Activated T-cell treated with anti-CD3 and anti-CD28 coated beads, Interleukin-2, amount 50 U/mL, for 24 hours (primary cell): Measurements from ENCODE around the gene IL6.
"Not testable (repeated sequence)": the region's sequence is repeated elsewhere in the genome, so short reads cannot be mapped to it uniquely, and the experiment has no call there.

Source experiments
- DNase-seq: peaks from one replicate; pipeline ENCODE4 v3.0.0-alpha.2; 2020
- H3K27ac Mint-ChIP-seq: 2 replicates; pipeline ENCODE4 v1.8.0; 2020; ENCODE audit warnings: mild to moderate bottlenecking, mixed read lengths
- H3K27me3 Mint-ChIP-seq: 2 replicates; pipeline ENCODE4 v1.8.0; 2020; ENCODE audit warnings: mixed read lengths
- H3K36me3 Mint-ChIP-seq: 2 replicates; pipeline ENCODE4 v1.8.0; 2020; ENCODE audit warnings: low read depth, mixed read lengths
- H3K4me1 Mint-ChIP-seq: 2 replicates; pipeline ENCODE4 v1.8.0; 2020; ENCODE audit warnings: low read depth, mixed read lengths
- H3K4me3 Mint-ChIP-seq: 2 replicates; pipeline ENCODE4 v1.8.0; 2020; ENCODE audit warnings: mild to moderate bottlenecking, moderate library complexity, mixed read lengths
- H3K9me3 Mint-ChIP-seq: 2 replicates; pipeline ENCODE4 v1.8.0; 2020; ENCODE audit warnings: mixed read lengths

The IL6 gene

DNA sequence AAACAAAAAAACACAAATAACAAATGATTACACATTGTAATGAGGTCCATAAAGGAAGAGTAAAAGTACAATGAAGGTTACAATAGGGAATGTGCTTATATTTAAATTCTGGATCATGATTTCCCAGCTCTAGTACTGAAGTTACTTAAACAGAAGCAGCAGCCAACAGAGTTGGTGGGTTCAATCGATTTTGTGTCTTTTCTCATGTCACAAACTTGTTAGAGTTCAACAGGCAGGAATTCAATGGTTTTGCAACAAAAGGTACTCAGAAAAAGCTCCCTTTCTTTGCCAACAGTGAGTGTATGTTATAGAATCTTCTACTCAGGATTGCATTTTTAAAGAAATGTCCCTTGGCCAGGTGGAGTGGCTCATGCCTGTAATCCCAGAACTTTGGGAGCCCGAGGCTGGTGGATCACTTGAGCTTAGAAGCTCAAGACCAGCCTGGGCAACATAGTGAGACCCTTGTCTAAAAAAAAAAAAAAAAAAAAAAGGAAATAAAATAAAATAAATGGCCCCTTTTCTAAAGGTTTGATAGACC, 29.6 kb upstream of the IL6 start:
- peak overlapping the region; percentile 82 for H3K27ac Mint-ChIP-seq
- H3K4me1 Mint-ChIP-seq: peaks cover 66% of the 10 kb centered on the region
- no peaks in the 10 kb centered on the region for H3K27me3 Mint-ChIP-seq
- H3K36me3 Mint-ChIP-seq: no peaks in the 10 kb centered on the region
- H3K4me3 Mint-ChIP-seq: no peak overlapping the region
- DNase-seq: no peak
- H3K9me3 Mint-ChIP-seq: no peaks in the 10 kb centered on the region

DNA sequence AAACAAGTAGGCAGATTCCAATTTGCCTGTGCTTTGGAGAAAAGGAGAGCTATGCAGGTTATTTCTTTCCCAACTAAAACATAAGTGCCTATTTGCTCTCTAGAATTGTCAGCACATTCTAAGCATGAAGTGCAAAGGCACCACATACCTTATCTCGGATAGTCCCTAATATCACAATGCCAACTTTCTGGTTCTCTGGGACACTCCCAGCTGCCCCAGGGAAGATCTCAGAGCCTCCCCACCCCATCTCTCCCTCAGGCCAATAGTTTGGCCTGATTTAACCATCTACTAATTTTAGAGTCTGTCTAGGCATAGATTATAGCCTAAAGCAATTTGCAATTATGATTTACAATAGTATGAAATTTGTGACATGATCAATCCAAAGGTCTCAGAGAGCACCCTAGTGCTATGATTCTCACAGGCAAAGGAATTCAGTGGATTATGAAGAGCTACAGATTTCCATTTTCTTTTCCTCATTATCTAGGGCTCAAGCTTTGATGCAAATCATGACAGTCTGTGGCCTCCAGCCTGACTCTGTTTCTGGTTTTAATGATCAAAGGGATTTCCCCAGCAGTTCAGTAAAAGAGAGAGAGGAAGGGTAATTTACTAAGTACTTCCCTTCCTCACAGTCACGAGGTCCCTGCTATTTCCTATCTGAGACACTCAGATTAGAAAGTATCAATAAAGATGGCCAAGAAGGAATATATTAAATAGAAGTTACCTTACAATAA, 29.0 kb upstream of the IL6 start:
- Mint-ChIP-seq H3K27me3 (no peaks in the 10 kb centered on the region), H3K27ac (peak overlapping the region; percentile 82), H3K4me1 (peaks cover 66% of the 10 kb centered on the region), H3K9me3 (no peaks in the 10 kb centered on the region), H3K4me3 (no peak overlapping the region), H3K36me3 (no peaks in the 10 kb centered on the region)
- no peak for DNase-seq

DNA sequence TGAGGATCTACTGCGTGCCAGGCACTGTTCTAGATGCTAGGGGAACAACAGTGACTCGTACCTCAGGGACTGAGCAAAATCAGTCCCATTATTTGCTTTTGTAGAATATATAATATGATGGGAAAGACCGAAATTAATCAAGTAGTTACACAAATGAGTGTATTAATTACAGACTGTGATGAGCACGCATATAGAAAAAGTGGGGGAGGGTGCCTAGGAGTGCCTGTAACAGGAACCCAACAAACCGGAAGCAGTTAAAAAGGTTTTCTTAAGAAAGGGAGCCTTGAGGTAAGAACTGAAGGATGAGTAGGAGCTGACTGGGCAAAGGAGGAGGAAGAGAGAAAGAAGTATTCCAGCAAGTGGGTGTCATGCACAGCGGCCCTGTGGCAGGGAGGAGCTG, 28.2 kb upstream of the IL6 start:
- Mint-ChIP-seq H3K36me3 (no peaks in the 10 kb centered on the region), H3K4me1 (peaks cover 64% of the 10 kb centered on the region), H3K27me3 (no peaks in the 10 kb centered on the region), H3K27ac (peak overlapping the region; percentile 82), H3K9me3 (no peaks in the 10 kb centered on the region), H3K4me3 (no peak overlapping the region)
- no peak for DNase-seq

DNA sequence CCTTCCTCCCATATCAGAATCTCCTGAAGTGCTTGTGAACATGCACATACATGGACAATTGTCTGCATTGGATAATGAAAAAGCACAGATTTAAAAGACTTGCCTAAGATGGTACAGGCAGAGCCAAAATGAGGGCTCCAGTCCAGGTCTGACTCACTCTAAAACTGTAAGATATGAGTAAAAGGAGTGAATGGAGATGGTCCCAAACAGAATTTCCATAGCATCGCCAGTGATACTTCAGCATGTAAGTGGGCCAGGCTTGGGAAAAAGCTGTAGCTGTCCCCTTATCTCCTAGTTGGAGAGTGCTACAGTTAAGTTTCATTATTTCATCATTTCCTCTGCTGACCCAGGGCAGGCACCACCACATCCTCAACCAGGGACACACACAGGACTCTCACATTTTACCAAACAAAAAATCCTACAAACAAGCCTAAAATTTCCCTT, 26.4 kb upstream of the IL6 start:
- Mint-ChIP-seq H3K4me3 (no peak overlapping the region), H3K9me3 (no peaks in the 10 kb centered on the region), H3K36me3 (no peaks in the 10 kb centered on the region), H3K27me3 (no peaks in the 10 kb centered on the region), H3K4me1 (peaks cover 47% of the 10 kb centered on the region), H3K27ac (peak overlapping the region; percentile 27)
- DNase-seq: no peak

DNA sequence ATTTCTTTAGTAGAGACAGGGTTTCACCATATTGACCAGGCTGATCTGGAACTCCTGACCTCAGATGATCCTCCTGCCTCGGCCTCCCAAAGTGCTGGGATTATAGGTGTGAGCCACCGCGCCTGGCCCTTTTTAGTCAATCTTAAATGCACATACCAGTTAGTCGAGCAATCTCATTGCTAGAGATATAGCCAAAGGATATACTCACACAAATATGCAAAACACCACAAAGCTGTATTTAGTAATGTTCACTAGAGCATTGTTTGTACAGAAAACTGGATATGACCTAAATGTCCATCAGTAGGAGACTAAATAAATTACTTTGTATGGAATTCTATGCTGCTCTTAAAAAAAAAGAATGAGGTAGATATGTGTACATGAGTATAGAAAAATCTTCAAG, 24.5 kb upstream of the IL6 start:
- Mint-ChIP-seq H3K4me3 (no peak overlapping the region), H3K9me3 (no peaks in the 10 kb centered on the region)
- DNase-seq: no peak

DNA sequence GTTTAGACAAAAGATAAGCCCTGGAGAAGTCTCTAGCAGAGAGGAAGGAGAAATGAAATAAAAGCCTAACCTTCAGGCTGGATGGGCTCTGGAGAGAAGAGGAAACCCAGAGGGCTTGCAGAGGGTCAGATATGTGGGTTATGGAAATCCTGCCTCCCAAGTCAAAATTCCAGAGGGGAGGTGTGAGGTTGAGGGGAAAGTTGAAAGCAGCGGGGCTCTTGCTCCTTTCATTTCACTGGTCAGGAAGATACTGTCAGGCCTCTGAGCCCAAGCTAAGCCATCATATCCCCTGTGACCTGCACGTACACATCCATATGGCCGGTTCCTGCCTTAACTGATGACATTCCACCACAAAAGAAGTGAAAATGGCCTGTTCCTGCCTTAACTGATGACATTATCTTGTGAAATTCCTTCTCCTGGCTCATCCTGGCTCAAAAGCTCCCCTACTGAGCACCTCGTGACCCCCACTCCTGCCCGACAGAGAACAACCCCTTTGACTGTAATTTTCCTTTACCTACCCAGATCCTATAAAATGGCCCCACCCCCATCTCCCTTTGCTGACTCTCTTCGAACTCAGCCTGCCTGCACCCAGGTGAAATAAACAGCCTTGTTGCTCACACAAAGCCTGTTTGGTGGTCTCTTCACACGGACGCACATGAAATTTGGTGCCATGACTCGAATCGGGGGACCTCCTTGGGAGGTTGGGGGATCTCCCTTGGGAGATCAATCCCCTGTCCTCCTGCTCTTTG, 23.7 kb upstream of the IL6 start:
- DNase-seq, H3K36me3 Mint-ChIP-seq, H3K27ac Mint-ChIP-seq, H3K9me3 Mint-ChIP-seq, H3K27me3 Mint-ChIP-seq, H3K4me3 Mint-ChIP-seq: not testable (repeated sequence)
- H3K4me1 Mint-ChIP-seq: peaks cover 21% of the 10 kb centered on the region

More for the DNA sequence above, 24.5 kb upstream of the IL6 start:
- H3K27ac Mint-ChIP-seq: no peak overlapping the region
- no peaks in the 10 kb centered on the region for H3K27me3 Mint-ChIP-seq
- H3K36me3 Mint-ChIP-seq: no peaks in the 10 kb centered on the region
- peaks cover 28% of the 10 kb centered on the region for H3K4me1 Mint-ChIP-seq

DNA sequence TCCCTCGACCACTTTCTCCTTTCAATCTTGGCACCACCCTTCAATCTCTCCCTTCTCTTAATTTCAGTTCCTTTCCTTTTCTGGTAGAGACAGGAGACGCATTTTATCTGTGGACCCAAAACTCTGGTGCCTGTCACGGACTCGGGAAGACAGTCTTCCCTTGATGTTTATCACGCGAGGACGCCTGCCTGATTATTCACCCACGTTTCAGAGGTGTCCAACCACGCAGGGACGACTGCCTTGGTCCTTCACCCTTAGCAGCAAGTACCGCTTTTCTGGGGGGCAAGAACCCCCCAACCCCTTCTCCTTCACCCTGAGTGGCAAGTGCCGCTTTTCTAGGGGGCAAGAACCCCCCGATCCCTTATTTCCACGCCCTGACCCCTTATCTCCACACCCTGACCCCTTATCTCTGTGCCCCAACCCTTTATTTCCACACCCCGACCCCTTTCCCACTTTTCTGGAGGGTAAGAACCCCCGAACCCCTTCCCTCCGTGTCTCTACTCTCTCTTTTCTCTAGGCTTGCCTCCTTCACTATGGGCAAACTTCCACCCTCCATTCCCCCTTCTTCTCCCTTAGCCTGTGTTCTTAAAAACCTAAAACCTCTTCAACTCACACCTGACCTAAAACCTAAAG, 22.9 kb upstream of the IL6 start:
- not testable (repeated sequence) for H3K27ac Mint-ChIP-seq, H3K27me3 Mint-ChIP-seq, DNase-seq, H3K36me3 Mint-ChIP-seq, H3K4me3 Mint-ChIP-seq, H3K9me3 Mint-ChIP-seq
- peaks cover 13% of the 10 kb centered on the region for H3K4me1 Mint-ChIP-seq

DNA sequence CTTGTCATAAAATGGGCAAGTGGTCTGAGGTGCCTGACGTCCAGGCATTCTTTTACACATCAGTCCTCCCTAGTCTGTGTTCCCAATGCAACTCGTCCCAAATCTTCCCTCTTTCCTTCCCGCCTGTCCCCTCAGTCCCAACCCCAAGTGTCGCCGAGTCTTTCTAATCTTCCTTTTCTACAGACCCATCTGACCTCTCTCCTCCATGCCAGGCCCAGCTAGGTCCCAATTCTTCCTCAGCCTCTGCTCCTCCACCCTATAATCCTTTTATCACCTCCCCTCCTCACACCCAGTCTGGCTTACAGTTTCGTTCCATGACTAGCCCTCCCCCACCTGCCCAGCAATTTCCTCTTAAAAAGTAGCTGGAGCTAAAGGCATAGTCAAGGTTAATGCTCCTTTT, 22.3 kb upstream of the IL6 start:
- H3K27ac Mint-ChIP-seq, H3K4me3 Mint-ChIP-seq: not testable (repeated sequence)
- H3K4me1 Mint-ChIP-seq: peaks cover 11% of the 10 kb centered on the region

DNA sequence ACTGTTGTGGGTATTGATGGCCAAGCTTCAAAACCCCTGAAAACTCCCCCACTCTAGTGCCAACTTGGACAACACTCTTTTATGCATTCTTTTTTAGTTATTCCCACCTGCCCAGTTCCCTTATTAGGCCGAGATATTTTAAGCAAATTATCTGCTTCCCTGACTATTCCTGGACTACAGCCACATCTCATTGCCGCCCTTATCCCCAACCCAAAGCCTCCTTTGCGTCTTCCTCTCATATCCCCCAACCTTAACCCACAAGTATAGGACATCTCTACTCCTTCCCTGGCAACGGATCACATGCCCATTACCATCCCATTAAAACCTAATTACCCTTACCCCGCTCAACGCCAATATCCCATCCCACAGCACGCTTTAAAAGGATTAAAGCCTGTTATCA, 21.1 kb upstream of the IL6 start:
- not testable (repeated sequence) for H3K27me3 Mint-ChIP-seq, H3K36me3 Mint-ChIP-seq, H3K4me1 Mint-ChIP-seq, DNase-seq, H3K27ac Mint-ChIP-seq, H3K4me3 Mint-ChIP-seq, H3K9me3 Mint-ChIP-seq

More for the DNA sequence above, 22.3 kb upstream of the IL6 start:
- H3K27me3 Mint-ChIP-seq, H3K9me3 Mint-ChIP-seq, H3K36me3 Mint-ChIP-seq, DNase-seq: not testable (repeated sequence)

DNA sequence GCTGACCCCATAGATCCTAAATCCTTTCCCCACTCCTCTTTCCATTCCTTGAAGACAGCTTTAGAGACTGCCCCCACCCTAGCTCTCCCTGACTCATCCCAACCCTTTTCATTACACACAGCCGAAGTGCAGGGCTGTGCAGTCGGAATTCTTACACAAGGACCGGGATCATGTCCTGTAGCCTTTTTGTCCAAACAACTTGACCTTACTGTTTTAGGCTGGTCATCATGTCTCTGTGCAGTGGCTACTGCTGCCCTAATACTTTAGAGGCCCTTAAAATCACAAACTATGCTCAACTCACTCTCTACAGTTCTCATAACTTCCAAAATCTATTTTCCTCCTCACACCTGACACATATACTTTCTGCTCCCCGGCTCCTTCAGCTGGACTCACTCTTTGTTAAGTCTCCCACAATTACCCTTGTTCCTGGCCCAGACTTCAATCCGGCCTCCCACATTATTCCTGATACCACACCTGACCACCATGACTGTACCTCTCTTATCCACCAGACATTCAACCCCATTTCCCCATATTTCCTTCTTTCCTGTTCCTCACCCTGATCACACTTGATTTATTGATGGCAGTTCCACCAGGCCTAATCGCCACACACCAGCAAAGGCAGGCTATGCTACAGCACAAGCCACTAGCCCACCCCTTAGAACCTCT, 19.8 kb upstream of the IL6 start:
- not testable (repeated sequence) for H3K4me3 Mint-ChIP-seq, H3K9me3 Mint-ChIP-seq, H3K27me3 Mint-ChIP-seq, H3K4me1 Mint-ChIP-seq, H3K27ac Mint-ChIP-seq, DNase-seq, H3K36me3 Mint-ChIP-seq

DNA sequence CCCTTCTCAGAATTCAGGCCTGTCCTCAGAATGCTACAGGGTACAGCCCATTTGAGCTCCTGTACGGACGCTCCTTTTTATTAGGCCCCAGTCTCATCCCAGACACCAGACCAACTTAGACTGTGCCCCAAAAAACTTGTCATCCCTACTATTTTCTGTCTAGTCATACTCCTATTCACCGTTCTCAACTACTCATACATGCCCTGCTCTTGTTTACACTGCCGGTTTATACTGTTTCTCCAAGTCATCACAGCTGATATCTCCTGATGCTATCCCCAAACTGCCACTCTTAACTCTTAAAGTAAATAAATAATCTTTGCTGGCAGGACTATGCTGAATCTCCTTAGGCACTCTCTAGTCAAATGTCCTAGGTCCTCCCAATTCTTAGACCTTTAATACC, 18.8 kb upstream of the IL6 start:
- H3K4me3 Mint-ChIP-seq: not testable (repeated sequence)

DNA sequence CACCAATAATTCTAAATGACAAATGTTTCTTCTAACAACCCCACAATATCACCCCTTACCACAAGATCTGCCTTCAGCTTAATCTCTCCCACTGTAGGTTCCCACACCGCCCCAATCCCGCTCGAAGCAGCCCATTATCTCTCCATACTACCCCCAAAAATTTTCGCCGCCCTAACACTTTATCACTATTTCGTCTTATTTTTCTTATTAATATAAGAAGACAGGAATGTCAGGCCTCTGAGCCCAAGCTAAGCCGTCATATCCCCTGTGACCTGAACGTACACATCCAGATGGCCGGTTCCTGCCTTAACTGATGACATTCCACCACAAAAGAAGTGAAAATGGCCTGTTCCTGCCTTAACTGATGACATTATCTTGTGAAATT, 18.3 kb upstream of the IL6 start:
- not testable (repeated sequence) for DNase-seq, H3K4me1 Mint-ChIP-seq, H3K9me3 Mint-ChIP-seq, H3K36me3 Mint-ChIP-seq, H3K27me3 Mint-ChIP-seq, H3K27ac Mint-ChIP-seq, H3K4me3 Mint-ChIP-seq

More for the DNA sequence above, 18.8 kb upstream of the IL6 start:
- H3K27me3 Mint-ChIP-seq, H3K4me1 Mint-ChIP-seq, H3K27ac Mint-ChIP-seq, DNase-seq, H3K9me3 Mint-ChIP-seq, H3K36me3 Mint-ChIP-seq: not testable (repeated sequence)

DNA sequence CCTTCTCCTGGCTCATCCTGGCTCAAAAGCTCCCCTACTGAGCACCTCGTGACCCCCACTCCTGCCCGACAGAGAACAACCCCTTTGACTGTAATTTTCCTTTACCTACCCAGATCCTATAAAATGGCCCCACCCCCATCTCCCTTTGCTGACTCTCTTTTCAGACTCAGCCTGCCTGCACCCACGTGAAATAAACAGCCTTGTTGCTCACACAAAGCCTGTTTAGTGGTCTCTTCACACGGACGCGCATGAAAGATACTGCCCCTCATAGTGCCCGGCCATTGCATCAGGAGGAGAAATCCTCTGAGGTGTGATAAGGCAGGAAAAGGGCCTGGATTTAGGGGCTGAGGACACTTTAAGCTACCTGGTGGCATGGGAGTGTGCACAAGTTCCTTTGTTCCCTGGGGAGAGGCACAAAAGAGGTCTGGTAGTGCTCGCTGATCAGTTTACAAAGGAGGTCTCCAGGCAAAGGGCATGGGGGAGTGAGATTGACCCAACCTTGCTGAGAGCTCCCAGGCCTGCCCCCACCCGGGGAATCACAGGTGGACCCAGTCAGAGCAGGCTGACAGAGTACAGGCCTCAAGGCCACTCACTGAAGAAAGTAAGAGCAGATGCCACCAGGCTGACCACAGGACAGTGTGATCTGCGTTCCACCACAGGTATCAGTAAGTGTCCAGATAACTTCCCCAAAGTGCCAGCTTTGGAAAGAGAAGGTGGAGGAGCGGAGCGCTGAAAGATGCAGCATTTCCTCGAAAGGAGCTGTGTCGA, 17.8 kb upstream of the IL6 start:
- H3K36me3 Mint-ChIP-seq, H3K27me3 Mint-ChIP-seq, H3K9me3 Mint-ChIP-seq, H3K27ac Mint-ChIP-seq, DNase-seq, H3K4me3 Mint-ChIP-seq, H3K4me1 Mint-ChIP-seq: not testable (repeated sequence)

DNA sequence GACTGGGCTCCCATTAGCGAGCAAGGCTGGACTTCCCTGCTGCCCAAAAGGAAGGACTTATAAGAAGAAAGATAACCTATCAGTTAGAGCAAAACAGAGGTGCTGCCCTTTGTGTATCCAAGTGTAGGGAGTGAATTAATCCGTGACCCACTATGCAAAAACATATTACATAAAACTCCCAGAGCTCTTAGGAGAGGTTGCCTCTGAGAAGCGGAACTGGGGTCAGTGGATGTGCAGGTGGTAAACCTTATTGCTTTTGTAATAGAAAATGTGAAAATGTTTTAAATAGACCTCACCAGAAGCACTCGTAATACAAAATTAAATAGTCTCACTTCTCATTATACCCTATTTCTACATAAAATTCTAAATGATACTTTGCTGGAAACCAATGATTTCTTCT, 17.1 kb upstream of the IL6 start:
- no peak overlapping the region for H3K27ac Mint-ChIP-seq
- no peaks in the 10 kb centered on the region for H3K27me3 Mint-ChIP-seq
- H3K36me3 Mint-ChIP-seq: no peaks in the 10 kb centered on the region
- H3K9me3 Mint-ChIP-seq: no peaks in the 10 kb centered on the region
- H3K4me3 Mint-ChIP-seq: no peak overlapping the region
- DNase-seq: no peak
- no peaks in the 10 kb centered on the region for H3K4me1 Mint-ChIP-seq
